Liver (tissue), 9 donors: ENCODE data around the gene RTL10. TPM values are rescaled to one million over a fixed set of nuclear protein-coding genes. Genes with fewer than 3 reads are reported as not detected.
"Not testable (repeated sequence)": the region's sequence is repeated elsewhere in the genome, so short reads cannot be mapped to it uniquely, and the experiment has no call there.

Source experiments
- DNase-seq: peaks from one replicate; pipeline ENCODE4 v3.0.0-alpha.2; 2017; ENCODE audit warnings: low spot score
- H3K27ac ChIP-seq, 2 donors: one replicate each; pipeline ENCODE4 v1.7.0; 2013; ENCODE audit warnings: inconsistent platforms in 2 of 2, low read length in 2 of 2, control low read depth in 1 of 2, low read depth in 1 of 2, mild to moderate bottlenecking in 1 of 2
- H3K27me3 ChIP-seq, 4 donors: one replicate each; pipeline versions ENCODE4 v1.6.1 to v1.7.0; 2013; ENCODE audit warnings: low read length in 3 of 4, inconsistent platforms in 1 of 4, mild to moderate bottlenecking in 1 of 4, moderate library complexity in 1 of 4; ENCODE audit not compliant: control insufficient read depth in 4 of 4, insufficient read depth in 4 of 4
- H3K36me3 ChIP-seq, 4 donors: one replicate each; pipeline versions ENCODE4 v1.6.1 to v1.7.0; 2013; ENCODE audit warnings: low read length in 3 of 4, mild to moderate bottlenecking in 3 of 4, low read depth in 1 of 4, moderate library complexity in 1 of 4; ENCODE audit not compliant: control insufficient read depth in 4 of 4, insufficient read depth in 3 of 4
- H3K4me1 ChIP-seq, 4 donors: one replicate each; pipeline versions ENCODE4 v1.6.1 to v1.7.0; 2013; ENCODE audit warnings: low read length in 3 of 4, mild to moderate bottlenecking in 3 of 4, moderate library complexity in 1 of 4; ENCODE audit not compliant: control insufficient read depth in 4 of 4, insufficient read depth in 4 of 4
- H3K4me3 ChIP-seq, 3 donors: one replicate each; pipeline versions ENCODE4 v1.6.1 to v1.7.0; 2013; ENCODE audit warnings: low read length in 3 of 3, control low read depth in 1 of 3, low read depth in 1 of 3, mild to moderate bottlenecking in 1 of 3
- H3K9ac ChIP-seq, 2 donors: one replicate each; pipeline ENCODE4 v1.7.0; 2013; ENCODE audit warnings: low read length in 2 of 2, mild to moderate bottlenecking in 2 of 2, moderate library complexity in 2 of 2, control low read depth in 1 of 2, low read depth in 1 of 2
- H3K9me3 ChIP-seq, 4 donors: one replicate each; pipeline versions ENCODE4 v1.6.1 to v1.7.0; 2013; ENCODE audit warnings: low read length in 3 of 4; ENCODE audit not compliant: control insufficient read depth in 4 of 4
- ATF3 ChIP-seq: IDR thresholded peaks from 2 replicates; pipeline ENCODE4 v1.6.1; 2016; ENCODE audit warnings: antibody characterized with exemption
- EGR1 ChIP-seq, 2 donors: IDR thresholded peaks; 2 replicates each; pipeline ENCODE4 v1.6.1; 2016 to 2018; ENCODE audit warnings: antibody characterized with exemption in 2 of 2, low read depth in 2 of 2
- FOXA1 ChIP-seq: IDR thresholded peaks from 2 replicates; pipeline ENCODE4 v1.6.1; 2016; ENCODE audit warnings: antibody characterized with exemption
- FOXA2 ChIP-seq: IDR thresholded peaks from 2 replicates; pipeline ENCODE4 v1.6.1; 2016; ENCODE audit warnings: antibody characterized with exemption
- GABPA ChIP-seq, 2 donors: IDR thresholded peaks in 1 of 2; conservative IDR thresholded peaks in 1 of 2; 2 replicates each; pipeline ENCODE4 v1.6.1; 2016; ENCODE audit warnings: antibody characterized with exemption in 2 of 2, mild to moderate bottlenecking in 1 of 2, moderate library complexity in 1 of 2
- HNF4A ChIP-seq, 2 donors: conservative IDR thresholded peaks; 2 replicates each; pipeline ENCODE4 v1.6.1; 2016; ENCODE audit warnings: antibody characterized with exemption in 2 of 2, mild to moderate bottlenecking in 2 of 2
- HNF4G ChIP-seq: IDR thresholded peaks from 2 replicates; pipeline ENCODE4 v1.6.1; 2016; ENCODE audit warnings: antibody characterized with exemption
- JUND ChIP-seq, 2 donors: IDR thresholded peaks; 2 replicates each; pipeline ENCODE4 v1.6.1; 2016; ENCODE audit warnings: antibody characterized with exemption in 2 of 2
- NR2F2 ChIP-seq: IDR thresholded peaks from 2 replicates; pipeline ENCODE4 v1.6.1; 2016; ENCODE audit warnings: antibody characterized with exemption
- RAD21 ChIP-seq, 2 donors: IDR thresholded peaks; 2 replicates each; pipeline ENCODE4 v1.6.1; 2016; ENCODE audit warnings: antibody characterized with exemption in 2 of 2, mild to moderate bottlenecking in 2 of 2
- RXRA ChIP-seq, 2 donors: IDR thresholded peaks; 2 replicates each; pipeline ENCODE4 v1.6.1; 2017 to 2018; ENCODE audit warnings: antibody characterized with exemption in 2 of 2, mild to moderate bottlenecking in 1 of 2
- SP1 ChIP-seq: IDR thresholded peaks from 2 replicates; pipeline ENCODE4 v1.6.1; 2018; ENCODE audit warnings: antibody characterized with exemption, mild to moderate bottlenecking
- TAF1 ChIP-seq: conservative IDR thresholded peaks from 2 replicates; pipeline ENCODE4 v1.6.1; 2016; ENCODE audit warnings: antibody characterized with exemption, mild to moderate bottlenecking
- YY1 ChIP-seq: IDR thresholded peaks from 2 replicates; pipeline ENCODE4 v1.6.1; 2016; ENCODE audit warnings: antibody characterized with exemption, mild to moderate bottlenecking
- WGBS: extraction: QIAGEN DNeasy Blood & Tissue Kit; methylation state at CpG from one replicate; pipeline ENCODE4 v1.1.7; 2013; 5-methylcytosine and 5-hydroxymethylcytosine counted together
- polyA plus RNA-seq, 2 donors: library from polyadenylated mRNA; stranded (reverse) in 1 of 2; unstranded in 1 of 2; fragments of 200-250 nt in 1 of 2; fragments of >200 nt in 1 of 2; fragmentation: Nextera tagmentation in 1 of 2; extraction: Ambion mirVana in 1 of 2; gene quantifications; one replicate each; pipeline versions ENCODE4 v1.2.1 to v1.2.3, GENCODE V29; 2013 to 2015
- total RNA-seq, 2 donors: library from RNA; depleted of rRNA; stranded (reverse); fragments of >200 nt; gene quantifications; one replicate each; pipeline ENCODE4 v1.2.3, GENCODE V29; 2014
- TF ChIP-seq, protein P1 (sequence below): IDR thresholded peaks from 2 replicates; pipeline ENCODE4 v1.6.1; 2016; ENCODE audit warnings: antibody characterized with exemption
- TF ChIP-seq, protein P2 (sequence below): IDR thresholded peaks from 2 replicates; pipeline ENCODE4 v1.6.1; 2016; ENCODE audit warnings: antibody characterized with exemption
- TF ChIP-seq, protein P3 (sequence below): IDR thresholded peaks from 2 replicates; pipeline ENCODE4 v1.6.1; 2016; ENCODE audit warnings: antibody characterized with exemption, mild to moderate bottlenecking
- TF ChIP-seq, protein P4 (sequence below): fragments of 150-350 bp; IDR thresholded peaks from 2 replicates; pipeline ENCODE4 v1.5.1; 2017; ENCODE audit warnings: improper control_type of control experiment, low read depth, low read length; ENCODE audit not compliant: missing input control
- donor health status: healthy.
- donor health status: healthy.
- donor health status: healthy.
- donor health status: healthy.
- donor health status: healthy.

The RTL10 gene
- total and polyA plus RNA-seq, 4 donors: 4.2 to 8.3 (median 7.4) TPM

DNA sequence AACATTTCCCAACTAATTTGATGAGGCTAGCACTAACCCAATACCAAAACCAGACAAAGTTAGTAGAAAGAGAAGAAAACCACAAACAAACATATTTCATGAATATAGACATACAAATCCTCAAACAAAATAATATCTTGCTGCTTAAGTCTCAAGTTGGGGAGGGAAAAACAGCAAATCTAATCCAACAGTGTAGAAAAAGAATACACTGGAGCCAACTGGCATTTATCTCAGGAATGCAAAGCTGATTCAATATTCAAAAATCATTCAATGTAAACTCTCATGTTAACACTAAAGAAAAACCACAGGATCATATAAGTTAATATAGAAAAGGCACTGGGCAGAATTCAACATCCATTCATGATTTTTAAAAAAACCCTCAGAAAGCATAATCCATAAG lies 18.2 kb downstream of the RTL10 start:
- Histone ChIP-seq H3K27ac (no peak overlapping the region), H3K9me3 (no peaks in the 10 kb centered on the region), H3K36me3 (no peaks in the 10 kb centered on the region), H3K4me1 (no peaks in the 10 kb centered on the region), H3K9ac (no peak overlapping the region), H3K27me3 (no peaks in the 10 kb centered on the region), H3K4me3 (no peak overlapping the region)
- TF ChIP-seq SP1 (no peak), EGR1 (IDR thresholded peaks at IDR 0.05; ENCODE audit: low read depth in 2 of 2) (no peak), RAD21 (IDR thresholded peaks at IDR 0.05) (no peak), GABPA (IDR thresholded peaks at IDR 0.05 in 1 of 2, conservative IDR thresholded peaks at IDR 0.05 in 1 of 2) (no peak), FOXA2 (no peak), YY1 (no peak), HNF4G (no peak), HNF4A (conservative IDR thresholded peaks at IDR 0.05) (no peak), FOXA1 (no peak), ATF3 (no peak), JUND (IDR thresholded peaks at IDR 0.05) (no peak), NR2F2 (no peak), RXRA (IDR thresholded peaks at IDR 0.05) (no peak), TAF1 (no peak)
- TF ChIP-seq, protein P1, sequence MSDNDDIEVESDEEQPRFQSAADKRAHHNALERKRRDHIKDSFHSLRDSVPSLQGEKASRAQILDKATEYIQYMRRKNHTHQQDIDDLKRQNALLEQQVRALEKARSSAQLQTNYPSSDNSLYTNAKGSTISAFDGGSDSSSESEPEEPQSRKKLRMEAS: no peak
- TF ChIP-seq, protein P2, sequence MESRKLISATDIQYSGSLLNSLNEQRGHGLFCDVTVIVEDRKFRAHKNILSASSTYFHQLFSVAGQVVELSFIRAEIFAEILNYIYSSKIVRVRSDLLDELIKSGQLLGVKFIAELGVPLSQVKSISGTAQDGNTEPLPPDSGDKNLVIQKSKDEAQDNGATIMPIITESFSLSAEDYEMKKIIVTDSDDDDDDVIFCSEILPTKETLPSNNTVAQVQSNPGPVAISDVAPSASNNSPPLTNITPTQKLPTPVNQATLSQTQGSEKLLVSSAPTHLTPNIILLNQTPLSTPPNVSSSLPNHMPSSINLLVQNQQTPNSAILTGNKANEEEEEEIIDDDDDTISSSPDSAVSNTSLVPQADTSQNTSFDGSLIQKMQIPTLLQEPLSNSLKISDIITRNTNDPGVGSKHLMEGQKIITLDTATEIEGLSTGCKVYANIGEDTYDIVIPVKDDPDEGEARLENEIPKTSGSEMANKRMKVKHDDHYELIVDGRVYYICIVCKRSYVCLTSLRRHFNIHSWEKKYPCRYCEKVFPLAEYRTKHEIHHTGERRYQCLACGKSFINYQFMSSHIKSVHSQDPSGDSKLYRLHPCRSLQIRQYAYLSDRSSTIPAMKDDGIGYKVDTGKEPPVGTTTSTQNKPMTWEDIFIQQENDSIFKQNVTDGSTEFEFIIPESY: no peak
- TF ChIP-seq, protein P3, sequence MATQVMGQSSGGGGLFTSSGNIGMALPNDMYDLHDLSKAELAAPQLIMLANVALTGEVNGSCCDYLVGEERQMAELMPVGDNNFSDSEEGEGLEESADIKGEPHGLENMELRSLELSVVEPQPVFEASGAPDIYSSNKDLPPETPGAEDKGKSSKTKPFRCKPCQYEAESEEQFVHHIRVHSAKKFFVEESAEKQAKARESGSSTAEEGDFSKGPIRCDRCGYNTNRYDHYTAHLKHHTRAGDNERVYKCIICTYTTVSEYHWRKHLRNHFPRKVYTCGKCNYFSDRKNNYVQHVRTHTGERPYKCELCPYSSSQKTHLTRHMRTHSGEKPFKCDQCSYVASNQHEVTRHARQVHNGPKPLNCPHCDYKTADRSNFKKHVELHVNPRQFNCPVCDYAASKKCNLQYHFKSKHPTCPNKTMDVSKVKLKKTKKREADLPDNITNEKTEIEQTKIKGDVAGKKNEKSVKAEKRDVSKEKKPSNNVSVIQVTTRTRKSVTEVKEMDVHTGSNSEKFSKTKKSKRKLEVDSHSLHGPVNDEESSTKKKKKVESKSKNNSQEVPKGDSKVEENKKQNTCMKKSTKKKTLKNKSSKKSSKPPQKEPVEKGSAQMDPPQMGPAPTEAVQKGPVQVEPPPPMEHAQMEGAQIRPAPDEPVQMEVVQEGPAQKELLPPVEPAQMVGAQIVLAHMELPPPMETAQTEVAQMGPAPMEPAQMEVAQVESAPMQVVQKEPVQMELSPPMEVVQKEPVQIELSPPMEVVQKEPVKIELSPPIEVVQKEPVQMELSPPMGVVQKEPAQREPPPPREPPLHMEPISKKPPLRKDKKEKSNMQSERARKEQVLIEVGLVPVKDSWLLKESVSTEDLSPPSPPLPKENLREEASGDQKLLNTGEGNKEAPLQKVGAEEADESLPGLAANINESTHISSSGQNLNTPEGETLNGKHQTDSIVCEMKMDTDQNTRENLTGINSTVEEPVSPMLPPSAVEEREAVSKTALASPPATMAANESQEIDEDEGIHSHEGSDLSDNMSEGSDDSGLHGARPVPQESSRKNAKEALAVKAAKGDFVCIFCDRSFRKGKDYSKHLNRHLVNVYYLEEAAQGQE: no peak
- TF ChIP-seq, protein P4, sequence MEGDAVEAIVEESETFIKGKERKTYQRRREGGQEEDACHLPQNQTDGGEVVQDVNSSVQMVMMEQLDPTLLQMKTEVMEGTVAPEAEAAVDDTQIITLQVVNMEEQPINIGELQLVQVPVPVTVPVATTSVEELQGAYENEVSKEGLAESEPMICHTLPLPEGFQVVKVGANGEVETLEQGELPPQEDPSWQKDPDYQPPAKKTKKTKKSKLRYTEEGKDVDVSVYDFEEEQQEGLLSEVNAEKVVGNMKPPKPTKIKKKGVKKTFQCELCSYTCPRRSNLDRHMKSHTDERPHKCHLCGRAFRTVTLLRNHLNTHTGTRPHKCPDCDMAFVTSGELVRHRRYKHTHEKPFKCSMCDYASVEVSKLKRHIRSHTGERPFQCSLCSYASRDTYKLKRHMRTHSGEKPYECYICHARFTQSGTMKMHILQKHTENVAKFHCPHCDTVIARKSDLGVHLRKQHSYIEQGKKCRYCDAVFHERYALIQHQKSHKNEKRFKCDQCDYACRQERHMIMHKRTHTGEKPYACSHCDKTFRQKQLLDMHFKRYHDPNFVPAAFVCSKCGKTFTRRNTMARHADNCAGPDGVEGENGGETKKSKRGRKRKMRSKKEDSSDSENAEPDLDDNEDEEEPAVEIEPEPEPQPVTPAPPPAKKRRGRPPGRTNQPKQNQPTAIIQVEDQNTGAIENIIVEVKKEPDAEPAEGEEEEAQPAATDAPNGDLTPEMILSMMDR: no peak
- no peak for DNase-seq

DNA sequence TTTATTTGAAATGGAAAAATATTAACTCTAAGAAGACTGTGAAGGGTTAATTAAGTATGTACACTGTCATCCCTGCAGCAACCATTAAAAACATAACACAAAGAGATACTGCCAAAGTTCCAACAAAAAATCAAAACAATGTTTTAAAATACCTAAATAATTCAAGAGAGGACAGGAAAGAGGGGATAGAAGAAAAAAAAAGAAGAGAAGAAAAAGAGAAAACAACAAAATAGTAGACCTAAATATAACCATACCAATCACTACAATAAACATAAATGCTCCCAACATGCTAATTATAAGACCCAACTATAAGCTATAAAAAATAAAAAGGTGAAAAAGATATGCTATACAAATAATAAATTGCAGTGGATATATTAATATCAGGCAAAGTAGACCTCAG lies 20.1 kb downstream of the RTL10 start:
- no peak overlapping the region for H3K9ac ChIP-seq
- H3K4me1 ChIP-seq: no peaks in the 10 kb centered on the region
- no peaks in the 10 kb centered on the region for H3K36me3 ChIP-seq
- H3K27me3 ChIP-seq: no peaks in the 10 kb centered on the region
- no peak overlapping the region for H3K27ac ChIP-seq
- H3K4me3 ChIP-seq: no peak overlapping the region
- DNase-seq: no peak
- TF ChIP-seq ATF3 (no peak), JUND (IDR thresholded peaks at IDR 0.05) (no peak), NR2F2 (no peak), GABPA (IDR thresholded peaks at IDR 0.05 in 1 of 2, conservative IDR thresholded peaks at IDR 0.05 in 1 of 2) (no peak), YY1 (no peak), SP1 (no peak), HNF4A (conservative IDR thresholded peaks at IDR 0.05) (no peak), EGR1 (IDR thresholded peaks at IDR 0.05; ENCODE audit: low read depth in 2 of 2) (no peak), FOXA1 (no peak), TAF1 (no peak)
- TF ChIP-seq, protein P2: no peak
- TF ChIP-seq, protein P1: no peak
- H3K9me3 ChIP-seq: no peaks in the 10 kb centered on the region

DNA sequence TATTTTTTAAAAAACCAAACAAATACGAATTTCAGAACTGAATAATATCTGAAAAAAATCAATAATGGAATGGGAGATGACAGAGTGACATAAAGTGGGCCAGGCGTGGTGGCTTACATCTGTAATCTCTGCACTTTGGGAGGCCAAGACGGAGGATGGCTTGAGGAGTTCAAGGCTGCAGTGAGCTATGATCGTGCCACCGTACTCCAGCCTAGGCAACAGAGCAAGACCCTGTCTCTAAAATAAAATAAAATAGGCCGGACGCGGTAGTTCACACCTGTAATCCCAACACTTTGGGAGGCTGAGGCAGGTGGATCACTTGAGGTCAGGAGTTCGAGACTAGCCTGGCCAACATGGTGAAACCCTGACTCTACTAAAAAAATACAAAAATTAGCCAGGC lies 21.3 kb downstream of the RTL10 start:
- H3K4me3 ChIP-seq, H3K9ac ChIP-seq, H3K27ac ChIP-seq, DNase-seq, H3K9me3 ChIP-seq, H3K4me1 ChIP-seq, H3K27me3 ChIP-seq, H3K36me3 ChIP-seq: not testable (repeated sequence)
- WGBS: 97% methylated on average over 9 of the region's 9 CpGs
